Endodermal cell (in vitro differentiated cells): ENCODE data around the gene GRID1. TPM values are rescaled to one million over a fixed set of nuclear protein-coding genes. Genes with fewer than 3 reads are reported as not detected.

Experiments used
- DNase-seq: peaks from one replicate; pipeline ENCODE4 v3.0.0-alpha.2; 2017
- H3K27ac ChIP-seq: 2 replicates; pipeline ENCODE4 v1.5.1; 2013; ENCODE audit warnings: mild to moderate bottlenecking, low read depth, low read length, moderate library complexity
- H3K27me3 ChIP-seq: 2 replicates; pipeline ENCODE4 v1.6.1; 2013; ENCODE audit warnings: mild to moderate bottlenecking, low read length, moderate library complexity; ENCODE audit not compliant: insufficient read depth, control insufficient read depth, poor library complexity, severe bottlenecking
- H3K36me3 ChIP-seq: 2 replicates; pipeline ENCODE4 v1.7.0; 2013; ENCODE audit warnings: mild to moderate bottlenecking, low read length, moderate library complexity; ENCODE audit not compliant: control insufficient read depth, insufficient read depth
- H3K4me1 ChIP-seq: one replicate; pipeline ENCODE4 v1.7.0; 2013; ENCODE audit warnings: low read length; ENCODE audit not compliant: control insufficient read depth, insufficient read depth
- H3K4me3 ChIP-seq: 2 replicates; pipeline ENCODE4 v1.5.1; 2013; ENCODE audit warnings: mild to moderate bottlenecking, low read length, moderate library complexity
- H3K9ac ChIP-seq: 2 replicates; pipeline ENCODE4 v1.6.1; 2013; ENCODE audit warnings: mild to moderate bottlenecking, low read length, moderate library complexity; ENCODE audit not compliant: poor library complexity, severe bottlenecking; ENCODE audit errors: extremely low read depth
- H3K9me3 ChIP-seq: 2 replicates; pipeline ENCODE4 v1.6.1; 2013; ENCODE audit warnings: mild to moderate bottlenecking, low read length, moderate library complexity; ENCODE audit not compliant: control insufficient read depth
- H3K27ac Mint-ChIP-seq: 2 replicates; pipeline ENCODE4 v1.8.0; 2020; ENCODE audit warnings: mixed read lengths
- H3K27me3 Mint-ChIP-seq: 2 replicates; pipeline ENCODE4 v1.8.0; 2021; ENCODE audit warnings: mild to moderate bottlenecking, mixed read lengths; ENCODE audit not compliant: insufficient read depth
- H3K36me3 Mint-ChIP-seq: 2 replicates; pipeline ENCODE4 v1.8.0; 2020; ENCODE audit warnings: low read depth, mixed read lengths
- H3K4me1 Mint-ChIP-seq: 2 replicates; pipeline ENCODE4 v1.8.0; 2020; ENCODE audit warnings: mixed read lengths
- H3K4me3 Mint-ChIP-seq: 2 replicates; pipeline ENCODE4 v1.8.0; 2020; ENCODE audit warnings: mild to moderate bottlenecking, moderate library complexity, mixed read lengths
- H3K9me3 Mint-ChIP-seq: 2 replicates; pipeline ENCODE4 v1.8.0; 2020; ENCODE audit warnings: mild to moderate bottlenecking, mixed read lengths
- WGBS, 2 experiments: methylation state at CpG; one replicate each; pipeline versions ENCODE4 v1.1.5 to v1.1.7; 2013; ENCODE audit warnings: missing lambda C conversion rate in 2 of 2, mixed read lengths in 1 of 2; ENCODE audit not compliant: insufficient coverage in 1 of 2, insufficient read length in 1 of 2; 5-methylcytosine and 5-hydroxymethylcytosine counted together
- total RNA-seq, 2 donors: library from RNA; stranded (reverse); fragmentation: NEBNext Ultra II Directional in 1 of 2; extraction: Animal tissue kit (Norgen Biotek cat#: 25700) in 1 of 2; gene quantifications; 2 replicates in 1 of 2; 3 replicates in 1 of 2; pipeline ENCODE4 v1.2.1, GENCODE V29; 2021
- TF ChIP-seq, protein P1 (sequence below): fragments of 200-600 bp; sonication (generic); conservative IDR thresholded peaks from 2 replicates; pipeline ENCODE4 v1.5.0; 2021; ENCODE audit warnings: antibody characterized with exemption, mild to moderate bottlenecking

The GRID1 gene
- total RNA-seq, 2 donors from 2014 or later, result 0.13 to 0.53 TPM

DNA sequence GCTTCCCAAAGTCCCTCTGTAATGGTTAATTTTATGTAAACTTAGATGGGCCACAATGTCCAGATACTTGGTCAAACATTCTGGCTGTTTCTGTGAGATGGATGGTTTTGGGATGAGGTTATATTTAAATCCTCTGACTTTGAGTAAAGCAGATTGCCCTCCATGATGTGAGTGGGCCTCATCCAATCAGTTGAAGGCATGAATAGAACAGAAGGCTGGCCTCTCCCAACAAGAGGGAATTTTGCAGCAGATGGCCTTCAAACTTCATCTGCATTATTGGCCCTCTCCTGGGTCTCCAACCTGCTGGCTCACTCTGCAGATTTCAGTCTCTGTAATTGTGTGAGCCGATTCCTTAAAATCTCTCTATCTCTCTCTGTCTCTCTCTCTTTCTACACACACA lies 362.3 kb downstream of the GRID1 start:
- Mint-ChIP-seq H3K4me1 (no peaks in the 10 kb centered on the region), H3K9me3 (no peaks in the 10 kb centered on the region), H3K4me3 (no peak overlapping the region), H3K27ac (no peak overlapping the region), H3K36me3 (no peaks in the 10 kb centered on the region), H3K27me3 (peaks cover 10% of the 10 kb centered on the region)
- no peaks in the 10 kb centered on the region for H3K4me1 ChIP-seq
- no peak overlapping the region for H3K4me3 ChIP-seq
- H3K36me3 ChIP-seq, result no peaks in the 10 kb centered on the region
- TF ChIP-seq, protein P1, sequence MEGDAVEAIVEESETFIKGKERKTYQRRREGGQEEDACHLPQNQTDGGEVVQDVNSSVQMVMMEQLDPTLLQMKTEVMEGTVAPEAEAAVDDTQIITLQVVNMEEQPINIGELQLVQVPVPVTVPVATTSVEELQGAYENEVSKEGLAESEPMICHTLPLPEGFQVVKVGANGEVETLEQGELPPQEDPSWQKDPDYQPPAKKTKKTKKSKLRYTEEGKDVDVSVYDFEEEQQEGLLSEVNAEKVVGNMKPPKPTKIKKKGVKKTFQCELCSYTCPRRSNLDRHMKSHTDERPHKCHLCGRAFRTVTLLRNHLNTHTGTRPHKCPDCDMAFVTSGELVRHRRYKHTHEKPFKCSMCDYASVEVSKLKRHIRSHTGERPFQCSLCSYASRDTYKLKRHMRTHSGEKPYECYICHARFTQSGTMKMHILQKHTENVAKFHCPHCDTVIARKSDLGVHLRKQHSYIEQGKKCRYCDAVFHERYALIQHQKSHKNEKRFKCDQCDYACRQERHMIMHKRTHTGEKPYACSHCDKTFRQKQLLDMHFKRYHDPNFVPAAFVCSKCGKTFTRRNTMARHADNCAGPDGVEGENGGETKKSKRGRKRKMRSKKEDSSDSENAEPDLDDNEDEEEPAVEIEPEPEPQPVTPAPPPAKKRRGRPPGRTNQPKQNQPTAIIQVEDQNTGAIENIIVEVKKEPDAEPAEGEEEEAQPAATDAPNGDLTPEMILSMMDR, result no peak
- H3K9ac ChIP-seq, result no peak overlapping the region
- no peaks in the 10 kb centered on the region for H3K9me3 ChIP-seq
- no peak overlapping the region for H3K27ac ChIP-seq
- no peaks in the 10 kb centered on the region for H3K27me3 ChIP-seq
- DNase-seq, result no peak
- 84% methylated on average over 1 of the region's 1 CpG; no CpG with 5 or more reads in 1 of the 2 experiments for WGBS, 2 experiments

DNA sequence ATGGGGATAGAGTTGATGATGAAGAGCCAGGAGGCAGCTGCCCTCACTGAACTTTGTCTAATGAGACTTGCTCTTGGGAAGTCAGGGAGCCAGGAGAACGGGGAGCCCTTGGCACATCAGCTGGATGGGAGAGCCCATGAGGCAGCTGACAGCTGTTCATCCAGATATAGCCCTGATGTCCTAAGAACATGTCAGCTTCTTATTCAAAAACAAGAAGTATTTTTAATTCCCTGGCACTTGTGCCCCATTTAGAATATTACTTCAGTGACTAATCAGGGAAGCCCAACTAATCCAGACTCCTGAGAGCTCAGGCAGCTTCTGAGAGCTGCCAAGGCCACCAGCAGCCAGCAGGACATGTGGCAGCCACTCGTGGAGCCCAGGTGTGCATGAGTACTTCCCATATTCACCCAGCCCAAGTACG lies 363.4 kb downstream of the GRID1 start:
- peaks cover 10% of the 10 kb centered on the region for H3K27me3 Mint-ChIP-seq
- peaks cover 5% of the 10 kb centered on the region for H3K9me3 Mint-ChIP-seq
- WGBS, 2 experiments, result 89 to 100% methylated on average over 1 to 3 of the region's 3 CpGs
- H3K27ac Mint-ChIP-seq, result no peak overlapping the region
- H3K36me3 ChIP-seq, result no peaks in the 10 kb centered on the region
- H3K27ac ChIP-seq, result no peak overlapping the region
- H3K4me1 Mint-ChIP-seq, result no peaks in the 10 kb centered on the region
- no peak overlapping the region for H3K4me3 ChIP-seq
- DNase-seq, result no peak
- no peaks in the 10 kb centered on the region for H3K27me3 ChIP-seq
- no peaks in the 10 kb centered on the region for H3K9me3 ChIP-seq
- H3K4me1 ChIP-seq, result no peaks in the 10 kb centered on the region
- no peak overlapping the region for H3K4me3 Mint-ChIP-seq
- no peak overlapping the region for H3K9ac ChIP-seq
- TF ChIP-seq, protein P1, result no peak
- no peaks in the 10 kb centered on the region for H3K36me3 Mint-ChIP-seq

DNA sequence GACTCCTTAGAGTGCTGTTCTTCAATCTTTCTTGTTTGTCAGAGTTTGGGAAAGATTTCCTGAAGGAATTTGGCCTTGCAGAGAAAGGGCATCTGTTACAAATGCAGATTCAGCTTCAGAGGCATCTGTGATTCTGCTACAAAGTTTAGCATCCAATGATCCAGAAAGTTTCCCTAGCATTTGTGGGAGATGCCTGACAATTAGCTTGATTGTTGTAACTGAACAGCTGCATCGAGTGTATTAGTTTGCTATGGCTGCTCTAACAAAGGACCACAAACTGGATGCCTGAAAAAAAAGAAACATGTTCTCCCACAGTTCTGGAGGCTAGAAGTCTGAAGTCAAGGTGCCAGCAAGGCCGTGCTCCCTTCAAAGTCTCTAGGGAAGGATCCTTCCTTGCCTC lies 365.1 kb downstream of the GRID1 start:
- DNase-seq, result no peak
- Mint-ChIP-seq H3K27me3 (peaks cover 10% of the 10 kb centered on the region), H3K4me1 (no peaks in the 10 kb centered on the region), H3K4me3 (no peak overlapping the region), H3K27ac (no peak overlapping the region), H3K9me3 (peaks cover 9% of the 10 kb centered on the region), H3K36me3 (no peaks in the 10 kb centered on the region)
- no peak overlapping the region for H3K27ac ChIP-seq
- peaks cover 8% of the 10 kb centered on the region for H3K9me3 ChIP-seq
- TF ChIP-seq, protein P1, result no peak
- no peak overlapping the region for H3K4me3 ChIP-seq
- H3K4me1 ChIP-seq, result no peaks in the 10 kb centered on the region
- H3K27me3 ChIP-seq, result no peaks in the 10 kb centered on the region
- no peak overlapping the region for H3K9ac ChIP-seq
- 86 to 93% methylated on average over 2 of the region's 2 CpGs for WGBS, 2 experiments
- H3K36me3 ChIP-seq, result no peaks in the 10 kb centered on the region
